HG03521 (cell line): ENCODE data around the gene TPST1.
"Not testable (repeated sequence)": the region's sequence is repeated elsewhere in the genome, so short reads cannot be mapped to it uniquely, and the experiment has no call there.

Experiments used
- ATAC-seq: cut with Tn5 transposase; IDR thresholded peaks from one replicate; pipeline ENCODE4 v1.9.1; 2021; ENCODE audit warnings: mild to moderate bottlenecking, moderate library complexity; ENCODE audit not compliant: unreplicated experiment

Gene TPST1

DNA sequence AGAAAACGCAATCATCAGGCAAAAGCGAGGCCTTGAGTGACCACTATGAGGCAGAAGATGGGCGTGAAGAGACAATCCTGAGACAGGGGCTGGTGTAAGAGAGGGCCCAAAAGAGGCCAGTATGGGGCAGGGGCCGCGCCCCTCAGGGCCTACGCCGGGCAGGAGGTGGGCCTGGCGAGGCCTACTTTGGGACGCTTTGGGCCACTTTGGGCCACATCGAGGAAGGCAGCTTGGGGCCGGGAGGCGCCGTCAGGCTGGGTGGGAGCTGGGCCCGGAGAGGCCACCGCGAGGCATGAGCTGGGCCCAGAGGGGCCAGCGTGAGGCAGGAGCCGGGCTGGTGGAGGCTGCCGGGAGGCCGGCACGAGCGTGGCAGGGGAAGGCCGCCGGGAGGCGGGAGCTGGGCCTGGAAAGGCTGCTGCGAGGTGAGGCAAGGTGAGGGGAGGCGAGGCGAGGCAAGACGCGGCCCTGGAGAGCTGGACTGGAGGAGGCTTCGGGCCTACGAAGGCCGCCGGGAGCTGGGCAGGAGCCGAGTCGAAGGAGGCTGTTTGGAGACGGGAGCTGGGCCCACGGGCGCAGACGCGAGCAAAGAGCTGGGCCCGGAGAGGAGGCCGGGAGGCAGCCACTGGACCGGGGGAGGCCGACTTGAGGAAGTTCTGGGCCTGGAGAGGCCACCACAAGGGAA is 171.3 kb downstream of the TPST1 start:
- no peak for ATAC-seq

- ATAC-seq: no peak
Observed at GRCh38 chr7:66377045-66377444, 171.9 kb downstream of the TPST1 start.

- no peak for ATAC-seq
Observed at GRCh38 chr7:66377714-66378113, 172.6 kb downstream of the TPST1 start.

DNA sequence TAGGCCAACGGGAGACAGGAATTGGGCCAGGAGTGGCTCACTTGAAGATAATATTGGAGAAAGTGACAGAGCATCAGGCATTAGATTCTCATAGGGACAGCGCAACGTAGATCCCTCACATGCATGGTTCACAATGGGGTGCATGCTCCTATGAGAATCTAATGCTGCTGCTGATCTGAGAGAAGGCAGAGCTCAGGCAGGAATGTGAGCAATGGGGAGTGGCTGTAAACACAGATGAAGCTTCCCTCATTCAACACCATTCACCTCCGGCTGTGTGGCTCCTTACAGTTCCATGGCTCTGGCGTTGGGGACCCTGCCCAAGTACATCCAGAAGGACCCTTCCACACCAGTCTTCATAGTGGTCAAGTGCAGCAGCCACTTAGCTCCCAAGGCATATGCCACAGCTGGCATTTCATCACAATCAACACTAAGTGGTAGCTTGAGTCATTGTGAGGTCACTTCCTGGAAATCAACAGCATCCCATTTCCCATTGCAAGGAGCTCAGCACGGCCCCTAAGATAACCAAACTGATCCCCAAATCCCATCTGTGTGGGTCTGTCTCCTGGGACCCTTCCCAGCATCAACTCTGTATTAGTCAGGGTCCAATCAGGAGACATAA is 174.5 kb downstream of the TPST1 start:
- ATAC-seq: no peak

DNA sequence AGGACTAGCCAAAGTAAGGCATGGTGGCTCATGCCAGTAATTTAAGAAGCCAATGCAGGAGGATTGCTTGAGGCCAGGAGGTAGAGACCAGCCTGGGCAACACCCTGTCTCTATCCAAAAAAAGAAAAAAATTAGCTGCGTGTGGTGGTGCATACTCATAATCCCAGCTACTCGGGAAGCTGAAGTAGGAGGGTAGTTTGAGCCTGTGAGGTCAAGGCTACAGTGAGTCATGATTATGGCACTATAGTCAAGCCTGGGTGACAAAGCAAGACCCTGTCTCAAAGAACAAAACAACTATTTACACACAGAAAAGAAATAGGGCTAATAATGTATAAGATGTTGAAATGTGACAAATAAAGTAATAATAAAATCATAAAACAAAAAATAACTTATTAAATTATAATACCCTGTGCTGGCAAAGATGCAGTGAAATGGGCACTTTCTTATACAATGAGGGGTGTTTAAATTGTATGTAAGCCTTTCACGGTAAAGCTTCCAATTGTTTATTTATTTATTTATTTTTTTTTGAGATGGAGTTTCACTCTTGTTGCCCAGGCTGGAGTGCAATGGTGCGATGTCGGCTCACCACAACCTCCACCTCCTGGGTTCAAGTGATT is 175.2 kb downstream of the TPST1 start:
- no peak for ATAC-seq

DNA sequence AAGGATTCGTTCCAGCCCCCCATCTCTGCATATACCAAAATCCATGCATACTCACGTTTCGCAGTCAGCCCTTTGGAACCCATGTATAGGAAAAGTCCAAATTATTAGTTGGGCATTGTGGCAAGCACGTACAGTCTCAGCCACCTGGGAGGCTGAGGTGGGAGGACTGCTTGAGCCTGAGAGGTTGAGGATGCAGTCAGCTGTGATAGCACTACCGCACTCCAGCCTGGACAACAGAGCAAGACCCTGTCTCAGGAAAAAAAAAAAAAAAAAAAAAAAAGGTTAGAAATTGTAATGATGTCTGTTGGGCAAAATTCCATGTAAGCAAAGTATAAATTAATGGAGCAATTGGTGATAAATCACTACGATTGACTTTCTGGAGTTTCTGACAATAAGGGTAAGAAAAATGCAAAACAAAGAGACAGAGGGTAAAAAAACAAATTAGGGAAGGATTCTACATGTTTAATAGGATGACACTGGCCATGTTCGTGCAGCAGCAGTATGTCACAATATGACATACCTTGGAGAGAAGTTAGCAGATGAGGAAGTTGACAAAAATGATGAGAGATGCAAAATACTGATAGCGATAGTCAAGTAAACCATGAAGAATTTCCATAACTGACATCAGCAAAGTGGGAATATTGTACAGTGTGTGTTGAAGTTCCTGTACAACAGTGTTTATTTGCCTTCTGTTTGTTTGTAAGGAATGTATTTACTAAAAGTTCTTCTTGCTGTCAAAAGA is 177.2 kb downstream of the TPST1 start:
- ATAC-seq: not testable (repeated sequence)

DNA sequence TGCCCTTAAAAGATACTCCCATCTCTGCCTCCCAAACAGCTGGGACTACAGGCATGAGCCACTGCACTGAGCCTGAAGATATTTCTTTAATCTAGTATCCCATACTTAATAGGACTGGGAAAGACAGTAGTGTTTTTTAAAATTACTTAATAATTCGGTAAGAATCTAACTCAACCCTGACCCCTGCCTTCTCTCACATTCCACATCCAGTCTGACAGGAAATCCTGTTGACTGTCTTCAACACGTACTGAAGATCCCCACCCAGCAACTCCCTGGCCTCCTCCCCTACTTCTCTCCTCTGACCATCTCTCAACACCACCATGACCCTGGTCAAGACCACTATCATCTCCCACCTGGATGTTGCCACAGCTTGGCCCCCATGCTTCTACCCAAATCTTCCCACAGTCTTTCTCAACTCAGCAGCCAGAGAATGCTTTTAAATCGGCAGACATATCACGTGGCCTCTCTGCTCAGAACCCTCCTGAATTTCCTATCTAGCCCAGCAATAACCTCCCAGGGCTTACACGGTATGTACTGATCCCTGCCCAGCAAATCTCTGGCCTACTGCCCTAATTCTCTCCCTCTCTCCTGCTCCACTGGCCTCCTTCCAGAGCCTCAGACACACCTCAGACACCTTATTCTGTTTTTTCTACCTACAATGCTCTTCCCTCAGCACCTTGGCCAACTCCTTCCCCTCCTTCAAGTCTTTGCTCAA is 180.2 kb downstream of the TPST1 start:
- ATAC-seq: not testable (repeated sequence)

- not testable (repeated sequence) for ATAC-seq
Observed at GRCh38 chr7:66395128-66395571, 190.0 kb downstream of the TPST1 start.

DNA sequence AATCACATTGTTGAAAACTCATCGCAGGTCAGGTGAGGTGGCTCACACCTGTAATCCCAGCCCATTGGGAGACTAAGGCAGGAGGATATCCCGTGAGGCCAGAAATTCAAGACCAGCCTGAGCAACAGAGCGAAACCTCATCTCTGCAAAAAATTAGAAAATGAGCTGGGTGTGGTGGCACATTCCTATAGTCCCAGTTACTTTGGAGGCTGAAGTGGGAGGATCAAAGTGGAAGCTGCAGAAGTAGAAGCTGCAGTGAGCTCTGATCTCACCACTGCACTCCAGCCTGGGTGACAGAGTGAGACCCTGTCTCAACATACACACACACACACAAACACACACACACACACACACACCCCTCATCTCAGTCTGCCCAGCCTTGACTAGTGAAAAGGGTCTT is 190.9 kb downstream of the TPST1 start:
- ATAC-seq: not testable (repeated sequence)

DNA sequence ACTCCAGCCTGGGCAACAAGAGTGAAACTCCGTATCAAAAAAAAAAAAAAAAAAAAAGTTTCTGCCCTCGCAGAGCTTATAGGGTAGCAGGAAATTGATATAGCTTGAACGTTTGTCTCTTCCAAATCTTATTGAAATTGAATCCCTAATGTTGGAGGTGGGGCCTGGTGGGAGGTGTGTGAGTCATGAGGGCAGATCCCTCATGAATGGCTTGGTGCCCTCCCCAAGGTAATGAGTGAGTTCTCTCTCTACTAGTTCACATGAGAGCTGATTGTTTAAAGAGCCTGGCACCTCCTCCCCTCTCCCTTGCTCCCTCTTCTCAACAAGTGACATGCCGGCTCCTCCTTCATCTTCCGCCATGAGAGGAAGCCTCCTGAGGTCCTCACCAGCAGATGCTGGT is 193.7 kb downstream of the TPST1 start:
- ATAC-seq: not testable (repeated sequence)

GRCh38 chr7:66399566-66399965 is 194.4 kb downstream of the TPST1 start:
- ATAC-seq: no peak

DNA sequence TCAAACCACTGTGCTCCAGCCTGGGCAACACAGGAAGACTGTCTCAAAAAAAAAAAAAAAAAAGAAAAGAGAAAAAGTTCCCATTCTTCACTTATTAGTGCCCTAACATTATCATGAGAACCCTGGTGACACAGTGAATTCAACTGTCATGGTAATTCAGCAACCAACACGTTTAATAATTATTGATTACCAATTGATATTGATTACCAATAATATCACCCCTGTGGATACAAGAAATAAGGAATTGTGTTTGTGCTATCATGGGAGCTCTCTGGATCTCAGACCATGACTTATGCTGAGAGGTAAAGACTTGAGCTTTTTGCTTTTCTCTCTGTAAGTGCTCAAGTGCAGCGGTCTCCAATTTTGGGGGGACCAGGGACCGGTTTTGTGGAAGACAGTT is 195.3 kb downstream of the TPST1 start:
- no peak for ATAC-seq

- not testable (repeated sequence) for ATAC-seq
Observed at GRCh38 chr7:66401126-66401525, 196.0 kb downstream of the TPST1 start.

DNA sequence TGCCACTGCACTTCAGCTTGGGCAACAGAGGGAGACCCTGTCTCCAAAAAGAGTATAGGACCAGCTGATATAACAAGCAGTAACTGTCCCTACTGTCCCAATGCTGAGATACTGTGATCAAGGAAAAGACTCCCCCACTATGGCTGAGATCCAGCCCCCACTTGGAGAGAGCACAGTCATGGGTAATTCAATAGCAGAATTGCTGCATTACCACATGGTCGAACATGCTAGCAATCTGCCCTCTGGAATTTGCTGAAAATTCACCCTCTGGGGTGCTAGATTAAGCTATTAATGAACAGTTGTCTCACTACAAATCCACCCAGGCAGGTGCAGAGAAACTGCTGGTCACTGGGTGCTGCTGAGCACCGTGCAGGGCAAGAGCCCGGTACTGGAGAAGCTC is 196.8 kb downstream of the TPST1 start:
- not testable (repeated sequence) for ATAC-seq

GRCh38 chr7:66403564-66403963 is 198.4 kb downstream of the TPST1 start:
- no peak for ATAC-seq

DNA sequence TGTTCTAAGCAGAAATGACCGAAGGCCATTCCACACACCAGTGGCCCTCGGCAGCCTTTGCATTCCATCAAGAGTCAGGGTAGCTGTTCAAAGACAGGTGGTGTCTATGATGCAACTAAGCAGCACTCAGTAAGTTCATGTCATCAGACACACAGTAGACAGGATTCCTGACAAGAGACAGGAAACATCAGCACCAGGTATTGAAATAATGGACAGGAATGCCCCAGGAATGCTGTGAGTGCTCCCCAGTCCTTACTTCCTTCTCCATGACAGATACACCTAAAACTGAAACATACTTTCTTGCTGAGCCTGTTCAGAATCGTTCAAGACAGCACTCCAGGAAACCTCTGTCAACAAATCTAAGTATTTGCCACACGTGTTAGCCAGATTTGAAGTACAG is 204.4 kb downstream of the TPST1 start:
- ATAC-seq: no peak
